Mesendoderm (in vitro differentiated cells): Measurements from ENCODE around the gene DLGAP4.

Source experiments
- DNase-seq: peaks from one replicate; pipeline ENCODE4 v3.0.0; 2013
- H2AK5ac ChIP-seq: 2 replicates; pipeline ENCODE4 v1.6.1; 2013; ENCODE audit warnings: low read length, inconsistent platforms
- H2BK120ac ChIP-seq: 2 replicates; pipeline ENCODE4 v1.6.1; 2013; ENCODE audit warnings: low read depth, mild to moderate bottlenecking, low read length, moderate library complexity, mixed read lengths
- H2BK15ac ChIP-seq: replicated peaks from 2 replicates; pipeline ENCODE4 v1.6.1; 2013; ENCODE audit warnings: low read depth, mild to moderate bottlenecking, moderate library complexity
- H2BK5ac ChIP-seq: 2 replicates; pipeline ENCODE4 v1.6.1; 2013; ENCODE audit warnings: low read length, inconsistent platforms
- H3K18ac ChIP-seq: 2 replicates; pipeline ENCODE4 v1.6.1; 2013; ENCODE audit warnings: mild to moderate bottlenecking, low read length, mixed read lengths
- H3K23ac ChIP-seq: one replicate; pipeline ENCODE4 v1.6.1; 2013; ENCODE audit warnings: low read length
- H3K27ac ChIP-seq: 2 replicates; pipeline ENCODE4 v1.5.1; 2013; ENCODE audit warnings: low read depth, mild to moderate bottlenecking, inconsistent platforms, low read length, moderate library complexity
- H3K27me3 ChIP-seq: 2 replicates; pipeline ENCODE4 v1.6.1; 2013; ENCODE audit warnings: low read length, control low read depth, mild to moderate bottlenecking, inconsistent platforms; ENCODE audit not compliant: insufficient read depth, poor library complexity
- H3K36me3 ChIP-seq: 2 replicates; pipeline ENCODE4 v1.6.1; 2013; ENCODE audit warnings: low read length, inconsistent platforms; ENCODE audit not compliant: control insufficient read depth, insufficient read depth
- H3K4ac ChIP-seq: one replicate; pipeline ENCODE4 v1.6.1; 2013; ENCODE audit warnings: low read depth, mild to moderate bottlenecking, low read length, moderate library complexity
- H3K4me1 ChIP-seq: 2 replicates; pipeline ENCODE4 v1.6.1; 2013; ENCODE audit warnings: low read depth, low read length, inconsistent platforms; ENCODE audit not compliant: control insufficient read depth
- H3K4me2 ChIP-seq: 2 replicates; pipeline ENCODE4 v1.6.1; 2013; ENCODE audit warnings: low read length
- H3K4me3 ChIP-seq: 2 replicates; pipeline ENCODE4 v1.5.1; 2013; ENCODE audit warnings: mild to moderate bottlenecking, low read length
- H3K56ac ChIP-seq: one replicate; pipeline ENCODE4 v1.6.1; 2013; ENCODE audit warnings: low read length
- H3K79me1 ChIP-seq: 2 replicates; pipeline ENCODE4 v1.6.1; 2013; ENCODE audit warnings: low read length, inconsistent platforms
- H3K79me2 ChIP-seq: 2 replicates; pipeline ENCODE4 v1.6.1; 2013; ENCODE audit warnings: mild to moderate bottlenecking, low read length; ENCODE audit not compliant: control insufficient read depth, insufficient read depth
- H3K9ac ChIP-seq: 2 replicates; pipeline ENCODE4 v1.6.1; 2013; ENCODE audit warnings: low read length, inconsistent platforms
- H4K5ac ChIP-seq: one replicate; pipeline ENCODE4 v1.6.1; 2013; ENCODE audit warnings: low read length
- H4K8ac ChIP-seq: one replicate; pipeline ENCODE4 v1.6.1; 2013; ENCODE audit warnings: low read depth, mild to moderate bottlenecking, control low read depth, low read length, moderate library complexity
- WGBS: extraction: QIAGEN DNeasy Blood & Tissue Kit; methylation state at CpG from one replicate; pipeline ENCODE4 v1.1.7; 2013; ENCODE audit warnings: low lambda C conversion rate, missing lambda C conversion rate; ENCODE audit not compliant: insufficient coverage; ENCODE audit errors: extremely low coverage; 5-methylcytosine and 5-hydroxymethylcytosine counted together

DLGAP4 gene

DNA sequence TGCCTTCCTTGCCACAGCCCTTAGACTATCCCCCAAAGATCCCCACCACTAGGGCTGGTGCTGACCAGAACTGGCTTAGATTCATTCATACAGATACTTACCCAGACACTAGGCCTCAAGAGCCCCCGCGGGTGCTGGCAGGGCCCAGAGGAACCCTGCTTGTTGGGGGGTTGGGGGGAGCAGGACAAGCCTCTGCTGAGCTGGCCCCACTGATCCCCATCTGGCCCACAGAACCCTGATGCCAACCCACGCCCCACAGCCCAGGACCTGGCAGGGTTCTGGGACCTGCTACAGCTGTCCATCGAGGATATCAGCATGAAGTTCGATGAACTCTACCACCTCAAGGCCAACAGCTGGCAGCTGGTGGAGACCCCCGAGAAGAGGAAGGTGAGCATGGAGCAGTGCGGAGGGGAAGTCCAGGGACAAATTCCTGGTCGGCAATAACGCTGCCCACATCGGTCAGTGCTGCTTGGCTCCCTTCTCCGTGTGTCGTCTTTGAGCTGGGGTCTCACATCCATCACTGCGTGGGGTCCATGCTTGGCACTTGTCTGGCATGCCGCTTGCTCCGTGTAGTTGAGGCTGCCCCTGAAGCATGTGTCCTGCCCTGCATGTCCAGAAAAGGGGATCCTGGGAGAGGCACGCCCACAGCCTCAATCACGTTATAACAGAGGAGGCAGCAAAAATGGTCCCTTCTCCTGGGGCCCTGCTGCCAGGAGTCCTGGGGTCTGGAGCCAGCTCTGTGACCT lies 219.7 kb downstream of the DLGAP4 start:
- Histone ChIP-seq H3K4me2 (no peak overlapping the region), H3K9ac (no peak overlapping the region), H2BK120ac (no peak overlapping the region), H2BK15ac (no peak overlapping the region), H3K27ac (no peak overlapping the region), H4K8ac (no peak overlapping the region), H3K23ac (no peak overlapping the region), H3K79me2 (no peaks in the 10 kb centered on the region), H3K4me1 (no peaks in the 10 kb centered on the region), H4K5ac (no peak overlapping the region), H3K4me3 (no peak overlapping the region), H2AK5ac (no peak overlapping the region), H3K4ac (no peak overlapping the region), H2BK5ac (no peak overlapping the region), H3K56ac (no peak overlapping the region), H3K18ac (no peak overlapping the region), H3K27me3 (no peaks in the 10 kb centered on the region), H3K79me1 (no peaks in the 10 kb centered on the region), H3K36me3 (peaks cover 12% of the 10 kb centered on the region)
- no CpG with 5 or more reads among the region's 17 CpGs for WGBS
- no peak for DNase-seq

DNA sequence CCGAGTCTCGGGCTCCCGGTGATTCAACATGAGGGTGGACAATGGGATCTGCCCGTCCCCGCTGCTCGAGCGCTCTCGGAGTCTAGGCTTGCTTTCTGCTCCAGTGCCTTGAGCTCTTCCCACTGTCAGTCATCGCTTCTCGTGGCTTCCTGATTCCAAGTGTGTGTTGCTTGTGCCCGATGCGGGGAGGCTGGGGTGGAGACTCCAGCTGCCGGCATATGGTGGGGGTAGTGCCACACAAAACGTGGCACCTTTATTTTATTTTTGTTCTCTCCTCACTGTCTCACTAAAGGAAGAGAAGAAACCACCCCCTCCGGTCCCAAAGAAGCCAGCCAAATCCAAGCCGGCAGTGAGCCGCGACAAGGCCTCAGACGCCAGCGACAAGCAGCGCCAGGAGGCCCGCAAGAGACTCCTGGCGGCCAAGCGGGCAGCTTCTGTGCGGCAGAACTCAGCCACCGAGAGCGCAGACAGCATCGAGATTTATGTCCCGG lies 220.4 kb downstream of the DLGAP4 start:
- Histone ChIP-seq H3K4ac (no peak overlapping the region), H3K36me3 (peaks cover 12% of the 10 kb centered on the region), H3K18ac (no peak overlapping the region), H4K5ac (no peak overlapping the region), H3K4me2 (no peak overlapping the region), H2BK5ac (no peak overlapping the region), H3K4me3 (no peak overlapping the region), H3K79me1 (no peaks in the 10 kb centered on the region), H3K23ac (no peak overlapping the region), H4K8ac (no peak overlapping the region), H3K56ac (no peak overlapping the region), H3K9ac (no peak overlapping the region), H3K79me2 (no peaks in the 10 kb centered on the region), H2BK120ac (no peak overlapping the region), H3K27me3 (no peaks in the 10 kb centered on the region), H2BK15ac (no peak overlapping the region), H3K27ac (no peak overlapping the region), H2AK5ac (no peak overlapping the region), H3K4me1 (no peaks in the 10 kb centered on the region)
- no CpG with 5 or more reads among the region's 29 CpGs for WGBS
- no peak for DNase-seq

DNA sequence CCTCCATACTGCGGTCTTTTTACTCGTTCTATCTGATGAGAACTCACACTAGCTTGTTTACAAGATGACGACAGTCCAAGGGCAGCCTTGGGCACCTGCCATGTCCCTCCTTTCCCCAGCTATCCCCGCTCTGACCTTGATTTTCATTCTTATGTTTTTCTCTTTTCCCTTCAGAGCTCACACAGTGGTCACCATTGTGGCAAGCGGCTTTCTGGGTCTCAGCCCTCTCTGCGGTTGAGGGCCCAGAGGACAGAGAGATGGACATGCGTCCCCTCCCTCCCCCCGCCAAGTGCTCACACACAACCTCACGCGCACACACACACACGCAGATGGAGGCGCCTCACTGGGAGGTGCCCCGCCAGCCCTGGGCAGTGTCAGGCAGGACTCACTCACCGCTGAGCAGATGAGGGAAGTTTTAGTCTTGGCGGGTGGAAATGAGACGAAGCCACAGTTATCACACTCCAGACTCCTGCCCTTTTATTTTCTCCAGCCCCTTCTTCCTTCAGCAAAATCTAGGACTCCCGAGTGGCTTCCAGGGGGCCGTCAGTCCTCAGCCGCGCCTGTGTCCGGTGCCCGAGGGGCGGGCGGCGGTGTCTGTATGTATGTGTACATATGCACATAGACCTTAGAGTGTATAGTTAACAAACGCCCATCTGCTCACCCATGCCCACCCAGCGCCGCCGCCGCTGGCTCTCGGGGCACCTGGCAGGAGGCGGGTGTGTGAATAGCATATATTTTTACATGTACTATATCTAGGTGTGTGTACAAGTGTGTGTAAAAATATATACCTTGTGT lies 221.4 kb downstream of the DLGAP4 start:
- no peak overlapping the region for H3K4me3 ChIP-seq
- H2BK15ac ChIP-seq = no peak overlapping the region
- no peaks in the 10 kb centered on the region for H3K79me2 ChIP-seq
- no peaks in the 10 kb centered on the region for H3K4me1 ChIP-seq
- no peak overlapping the region for H3K4ac ChIP-seq
- no peak overlapping the region for H3K4me2 ChIP-seq
- no peak overlapping the region for H4K5ac ChIP-seq
- no peak overlapping the region for H3K56ac ChIP-seq
- no peak overlapping the region for H2BK120ac ChIP-seq
- H3K36me3 ChIP-seq = peaks cover 12% of the 10 kb centered on the region
- H3K79me1 ChIP-seq = no peaks in the 10 kb centered on the region
- DNase-seq = no peak
- no peak overlapping the region for H2BK5ac ChIP-seq
- H3K9ac ChIP-seq = no peak overlapping the region
- no peak overlapping the region for H3K23ac ChIP-seq
- no peak overlapping the region for H3K18ac ChIP-seq
- no peak overlapping the region for H2AK5ac ChIP-seq
- no peak overlapping the region for H4K8ac ChIP-seq
- WGBS = no CpG with 5 or more reads among the region's 32 CpGs
- no peak overlapping the region for H3K27ac ChIP-seq
- H3K27me3 ChIP-seq = no peaks in the 10 kb centered on the region

DNA sequence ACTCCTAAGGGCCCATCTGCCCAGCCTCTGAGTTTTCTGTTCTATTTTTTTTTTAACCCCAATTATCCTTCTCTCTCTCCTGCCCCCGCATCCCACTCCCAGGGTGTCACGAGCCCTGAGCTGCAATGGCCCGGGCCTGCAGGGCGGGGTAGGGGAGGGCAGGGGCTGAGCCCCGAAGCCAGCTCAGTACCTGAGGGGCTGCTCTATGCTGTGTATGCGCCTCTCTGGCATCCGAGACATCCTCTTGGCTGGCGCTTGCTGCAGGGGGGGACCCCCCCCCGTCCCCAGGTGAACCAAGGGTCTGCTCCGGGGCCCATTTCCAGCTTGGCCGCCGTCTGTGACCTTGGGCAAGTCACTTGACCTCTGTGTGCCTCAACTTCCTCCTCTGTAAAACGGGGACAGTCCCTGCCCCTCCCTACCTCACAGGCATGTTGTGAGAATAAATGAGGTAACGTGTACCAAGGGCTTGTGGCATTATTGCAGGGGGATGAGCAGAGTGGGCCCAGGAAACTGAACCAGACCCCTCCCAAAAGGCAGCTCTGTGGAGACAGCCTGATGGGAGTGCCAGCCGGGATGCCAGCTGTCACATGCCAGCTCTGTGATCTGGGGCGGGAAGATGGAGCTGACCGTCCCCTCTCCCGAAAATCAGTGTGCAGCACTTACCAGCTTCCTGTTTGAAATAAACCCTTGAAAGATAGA lies 222.2 kb downstream of the DLGAP4 start:
- H3K4me2 ChIP-seq = no peak overlapping the region
- no peak overlapping the region for H3K18ac ChIP-seq
- no peak overlapping the region for H3K56ac ChIP-seq
- H2AK5ac ChIP-seq = no peak overlapping the region
- H2BK15ac ChIP-seq = no peak overlapping the region
- no peak overlapping the region for H3K4ac ChIP-seq
- no peak overlapping the region for H4K5ac ChIP-seq
- no peak overlapping the region for H3K9ac ChIP-seq
- no CpG with 5 or more reads among the region's 18 CpGs for WGBS
- H3K27me3 ChIP-seq = no peaks in the 10 kb centered on the region
- peaks cover 12% of the 10 kb centered on the region for H3K36me3 ChIP-seq
- no peaks in the 10 kb centered on the region for H3K79me2 ChIP-seq
- no peak overlapping the region for H2BK120ac ChIP-seq
- no peaks in the 10 kb centered on the region for H3K4me1 ChIP-seq
- H4K8ac ChIP-seq = no peak overlapping the region
- H3K27ac ChIP-seq = no peak overlapping the region
- no peak overlapping the region for H2BK5ac ChIP-seq
- no peak for DNase-seq
- no peaks in the 10 kb centered on the region for H3K79me1 ChIP-seq
- H3K23ac ChIP-seq = no peak overlapping the region
- no peak overlapping the region for H3K4me3 ChIP-seq

DNA sequence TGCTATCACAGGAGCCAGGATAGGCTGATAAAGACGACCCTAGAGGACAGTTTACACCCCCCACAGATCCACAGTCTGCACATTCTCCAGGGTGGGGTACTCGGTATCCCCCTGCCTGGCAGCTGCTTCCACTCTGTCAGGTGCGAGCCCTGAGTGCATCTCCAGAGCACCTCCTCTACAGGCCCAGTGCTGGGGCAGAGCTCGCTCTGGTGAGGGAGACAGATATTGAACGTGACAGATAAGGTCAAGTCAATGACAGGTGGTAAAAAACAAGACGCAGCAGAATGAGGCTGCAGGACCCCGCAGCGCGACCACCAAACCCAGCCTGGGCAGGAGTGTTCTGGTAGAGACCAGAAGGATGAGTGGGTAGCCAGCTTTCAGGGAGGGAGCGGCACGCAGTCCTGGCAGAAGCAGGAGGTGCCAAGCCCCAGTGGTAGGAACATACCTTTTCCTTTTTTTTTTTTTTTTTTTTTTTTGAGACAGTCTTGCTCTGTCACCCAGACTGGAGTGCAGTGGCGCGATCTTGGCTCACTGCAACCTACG lies 222.8 kb downstream of the DLGAP4 start:
- H4K5ac ChIP-seq = no peak overlapping the region
- H4K8ac ChIP-seq = no peak overlapping the region
- no peaks in the 10 kb centered on the region for H3K79me1 ChIP-seq
- no peak overlapping the region for H3K23ac ChIP-seq
- no peak overlapping the region for H3K4me3 ChIP-seq
- H3K56ac ChIP-seq = no peak overlapping the region
- H3K18ac ChIP-seq = no peak overlapping the region
- no peak overlapping the region for H3K4ac ChIP-seq
- no peak overlapping the region for H3K4me2 ChIP-seq
- no peak overlapping the region for H2AK5ac ChIP-seq
- no peak overlapping the region for H2BK120ac ChIP-seq
- H3K27me3 ChIP-seq = no peaks in the 10 kb centered on the region
- WGBS = no CpG with 5 or more reads among the region's 14 CpGs
- H3K4me1 ChIP-seq = no peaks in the 10 kb centered on the region
- peaks cover 12% of the 10 kb centered on the region for H3K36me3 ChIP-seq
- H3K79me2 ChIP-seq = no peaks in the 10 kb centered on the region
- no peak for DNase-seq
- H2BK15ac ChIP-seq = no peak overlapping the region
- H3K27ac ChIP-seq = no peak overlapping the region
- no peak overlapping the region for H2BK5ac ChIP-seq
- no peak overlapping the region for H3K9ac ChIP-seq
